HepG2 (cell line): Measurements from ENCODE around the gene ANKRD39. TPM values are rescaled to one million over a fixed set of nuclear protein-coding genes. Genes with fewer than 3 reads are reported as not detected.
A peak's percentile ranks its signal among the peaks of the same experiment; 100 is the strongest.

Source experiments
- ARNTL ChIP-seq: sonication (generic); formaldehyde crosslinking; IDR thresholded peaks from 2 replicates; pipeline ENCODE4 v1.4.0; 2020; ENCODE audit warnings: mild to moderate bottlenecking, missing genetic modification reagents
- MBD4 ChIP-seq: IDR thresholded peaks from 2 replicates; pipeline ENCODE4 v1.6.1; 2012; ENCODE audit warnings: low read length, inconsistent platforms, borderline replicate concordance
- MEIS1 ChIP-seq: sonication (generic); formaldehyde crosslinking; IDR thresholded peaks from 2 replicates; pipeline ENCODE4 v1.9.0; 2021; ENCODE audit warnings: mild to moderate bottlenecking, missing genetic modification reagents, moderate library complexity, borderline replicate concordance
- NFATC3 ChIP-seq: sonication (generic); formaldehyde crosslinking; IDR thresholded peaks from 2 replicates; pipeline ENCODE4 v1.5.1; 2020; ENCODE audit warnings: mild to moderate bottlenecking, missing genetic modification reagents
- NPAS2 ChIP-seq: sonication (generic); formaldehyde crosslinking; IDR thresholded peaks from 2 replicates; pipeline ENCODE4 v1.8.0; 2022; ENCODE audit warnings: mild to moderate bottlenecking, missing genetic modification reagents, borderline replicate concordance
- PAX8 ChIP-seq: sonication (generic); formaldehyde crosslinking; IDR thresholded peaks from 2 replicates; pipeline ENCODE4 v1.8.0; 2022; ENCODE audit warnings: mild to moderate bottlenecking, missing genetic modification reagents, borderline replicate concordance
- SETDB1 ChIP-seq: sonication (generic); formaldehyde crosslinking; IDR thresholded peaks from 2 replicates; pipeline ENCODE4 v1.5.1; 2020; ENCODE audit warnings: missing genetic modification reagents, mild to moderate bottlenecking, borderline replicate concordance
- STAT5B ChIP-seq: sonication (generic); formaldehyde crosslinking; IDR thresholded peaks from 2 replicates; pipeline ENCODE4 v1.4.0; 2020; ENCODE audit warnings: missing genetic modification reagents
- ZFP62 ChIP-seq: sonication (generic); formaldehyde crosslinking; IDR thresholded peaks from 2 replicates; pipeline ENCODE4 v1.4.0; 2020; ENCODE audit warnings: missing genetic modification reagents
- ZNF550 ChIP-seq: sonication (generic); formaldehyde crosslinking; IDR thresholded peaks from 2 replicates; pipeline ENCODE4 v1.4.0; 2020; ENCODE audit warnings: mild to moderate bottlenecking, missing genetic modification reagents, borderline replicate concordance
- ZNF589 ChIP-seq: sonication (generic); formaldehyde crosslinking; conservative IDR thresholded peaks from 2 replicates; pipeline ENCODE4 v1.8.0; 2022; ENCODE audit warnings: mild to moderate bottlenecking, moderate library complexity, missing genetic modification reagents
- polyA plus RNA-seq, 8 experiments: library from polyadenylated mRNA; depleted of rRNA in 3 of 8; stranded (reverse) in 7 of 8; unstranded in 1 of 8; fragments of >200 nt; fragmentation: Illumina TruSeq in 4 of 8; extraction: Trizol in 4 of 8; gene quantifications; 2 replicates each; pipeline versions ENCODE4 v1.2.1 to v1.2.3, GENCODE V29; 2011 to 2016; ENCODE audit warnings: low read depth in 4 of 8, missing spikeins in 1 of 8, mixed read lengths in 1 of 8; ENCODE audit not compliant: insufficient read depth in 1 of 8
- total RNA-seq, 5 experiments: library from RNA; depleted of rRNA; stranded (reverse); fragments of >200 nt; fragmentation: Illumina TruSeq; extraction: Trizol; gene quantifications; 2 replicates each; pipeline ENCODE4 v1.2.3, GENCODE V29; 2016; ENCODE audit warnings: low read depth in 1 of 5
- TF ChIP-seq, protein P1 (sequence below): sonication (generic); formaldehyde crosslinking; IDR thresholded peaks from 2 replicates; pipeline ENCODE4 v1.5.1; 2020; ENCODE audit warnings: mild to moderate bottlenecking, missing genetic modification reagents
- TF ChIP-seq, protein P2 (sequence below): sonication (generic); formaldehyde crosslinking; IDR thresholded peaks from 2 replicates; pipeline ENCODE4 v1.5.0; 2020; ENCODE audit warnings: mild to moderate bottlenecking, missing genetic modification reagents
- TF ChIP-seq, protein P3 (sequence below), 2 experiments: sonication (generic) in 1 of 2; formaldehyde crosslinking in 1 of 2; IDR thresholded peaks; 2 replicates each; pipeline versions ENCODE4 v1.5.1 to v1.6.1; 2011 to 2020; ENCODE audit warnings: borderline replicate concordance in 1 of 2, low read depth in 1 of 2, low read length in 1 of 2, mild to moderate bottlenecking in 1 of 2, missing genetic modification reagents in 1 of 2, moderate library complexity in 1 of 2

The ANKRD39 gene
- total and polyA plus RNA-seq, 2 of the 13 experiments (the other 11 are each of a cell fraction or from before 2014, with no cell fraction given): 23.2 to 24.8 TPM

DNA sequence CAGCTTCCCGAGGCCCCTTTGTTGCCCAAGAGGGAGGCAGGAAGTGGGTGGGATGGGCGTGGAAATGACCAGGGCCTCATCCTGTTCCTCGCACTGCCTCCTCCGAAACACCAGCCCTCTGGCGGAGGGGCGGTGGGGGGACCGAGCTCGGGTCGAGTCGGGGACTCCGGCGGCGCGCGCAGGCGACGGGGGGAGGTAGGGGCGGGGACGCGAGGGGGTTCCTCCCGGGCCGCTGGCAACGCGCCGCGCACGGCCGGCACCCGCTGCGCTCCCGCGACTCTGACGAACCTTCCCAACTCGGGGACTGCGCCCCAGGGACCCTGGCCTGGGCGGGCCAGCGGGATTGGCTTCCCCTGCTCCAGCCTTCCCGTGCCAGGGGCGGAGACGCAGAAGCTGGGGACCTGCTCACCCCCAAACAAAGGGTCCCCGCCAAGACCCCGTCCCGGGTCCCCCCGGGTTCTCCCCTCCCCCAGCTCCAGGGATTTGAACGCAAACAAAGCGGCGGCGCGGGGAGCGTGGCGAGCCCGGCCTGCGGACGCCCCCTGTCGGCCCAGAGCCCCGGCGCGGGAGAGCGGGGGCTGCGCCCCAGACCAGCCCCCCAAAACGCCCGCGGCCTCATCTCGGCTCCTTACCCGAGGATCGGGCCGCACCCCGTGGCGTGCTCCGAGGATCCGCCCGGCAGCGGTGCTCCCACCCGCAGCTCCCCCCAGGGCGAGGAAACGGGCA is 10.9 kb upstream of the ANKRD39 start (continued):
- TF ChIP-seq, protein P1, sequence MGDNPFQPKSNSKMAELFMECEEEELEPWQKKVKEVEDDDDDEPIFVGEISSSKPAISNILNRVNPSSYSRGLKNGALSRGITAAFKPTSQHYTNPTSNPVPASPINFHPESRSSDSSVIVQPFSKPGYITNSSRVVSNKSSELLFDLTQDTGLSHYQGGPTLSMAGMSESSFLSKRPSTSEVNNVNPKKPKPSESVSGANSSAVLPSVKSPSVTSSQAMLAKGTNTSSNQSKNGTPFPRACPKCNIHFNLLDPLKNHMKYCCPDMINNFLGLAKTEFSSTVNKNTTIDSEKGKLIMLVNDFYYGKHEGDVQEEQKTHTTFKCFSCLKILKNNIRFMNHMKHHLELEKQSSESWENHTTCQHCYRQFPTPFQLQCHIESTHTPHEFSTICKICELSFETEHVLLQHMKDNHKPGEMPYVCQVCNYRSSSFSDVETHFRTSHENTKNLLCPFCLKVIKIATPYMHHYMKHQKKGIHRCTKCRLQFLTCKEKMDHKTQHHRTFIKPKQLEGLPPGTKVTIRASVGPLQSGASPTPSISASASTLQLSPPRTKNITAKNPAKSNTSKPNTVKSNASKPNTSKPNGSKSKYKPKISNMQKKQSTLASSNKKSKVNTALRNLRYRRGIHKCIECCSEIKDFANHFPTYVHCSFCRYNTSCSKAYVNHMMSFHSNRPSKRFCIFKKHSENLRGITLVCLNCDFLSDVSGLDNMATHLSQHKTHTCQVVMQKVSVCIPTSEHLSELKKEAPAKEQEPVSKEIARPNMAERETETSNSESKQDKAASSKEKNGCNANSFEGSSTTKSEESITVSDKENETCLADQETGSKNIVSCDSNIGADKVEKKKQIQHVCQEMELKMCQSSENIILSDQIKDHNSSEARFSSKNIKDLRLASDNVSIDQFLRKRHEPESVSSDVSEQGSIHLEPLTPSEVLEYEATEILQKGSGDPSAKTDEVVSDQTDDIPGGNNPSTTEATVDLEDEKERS (CRISPR knock-in tag): 0 out of 2 replicates have a peak, but pooled peaks have one; percentile 13
- TF ChIP-seq NPAS2 (CRISPR knock-in tag) (no peak), ZFP62 (CRISPR knock-in tag) (no peak), SETDB1 (CRISPR knock-in tag) (no peak), ZNF589 (CRISPR knock-in tag) (no peak; the same call in 1 of the 2 replicates), MEIS1 (peak; percentile 66; the same call in 1 of the 2 replicates), NFATC3 (CRISPR knock-in tag) (no peak), ARNTL (CRISPR knock-in tag) (peak; percentile 86), MBD4 (no peak), ZNF550 (CRISPR knock-in tag) (no peak), STAT5B (CRISPR knock-in tag) (no peak), PAX8 (0 out of 2 replicates have a peak, but pooled peaks have one; percentile 79)
- TF ChIP-seq, protein P2, sequence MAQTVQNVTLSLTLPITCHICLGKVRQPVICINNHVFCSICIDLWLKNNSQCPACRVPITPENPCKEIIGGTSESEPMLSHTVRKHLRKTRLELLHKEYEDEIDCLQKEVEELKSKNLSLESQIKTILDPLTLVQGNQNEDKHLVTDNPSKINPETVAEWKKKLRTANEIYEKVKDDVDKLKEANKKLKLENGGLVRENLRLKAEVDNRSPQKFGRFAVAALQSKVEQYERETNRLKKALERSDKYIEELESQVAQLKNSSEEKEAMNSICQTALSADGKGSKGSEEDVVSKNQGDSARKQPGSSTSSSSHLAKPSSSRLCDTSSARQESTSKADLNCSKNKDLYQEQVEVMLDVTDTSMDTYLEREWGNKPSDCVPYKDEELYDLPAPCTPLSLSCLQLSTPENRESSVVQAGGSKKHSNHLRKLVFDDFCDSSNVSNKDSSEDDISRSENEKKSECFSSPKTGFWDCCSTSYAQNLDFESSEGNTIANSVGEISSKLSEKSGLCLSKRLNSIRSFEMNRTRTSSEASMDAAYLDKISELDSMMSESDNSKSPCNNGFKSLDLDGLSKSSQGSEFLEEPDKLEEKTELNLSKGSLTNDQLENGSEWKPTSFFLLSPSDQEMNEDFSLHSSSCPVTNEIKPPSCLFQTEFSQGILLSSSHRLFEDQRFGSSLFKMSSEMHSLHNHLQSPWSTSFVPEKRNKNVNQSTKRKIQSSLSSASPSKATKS (CRISPR knock-in tag): no peak
- TF ChIP-seq, protein P3, sequence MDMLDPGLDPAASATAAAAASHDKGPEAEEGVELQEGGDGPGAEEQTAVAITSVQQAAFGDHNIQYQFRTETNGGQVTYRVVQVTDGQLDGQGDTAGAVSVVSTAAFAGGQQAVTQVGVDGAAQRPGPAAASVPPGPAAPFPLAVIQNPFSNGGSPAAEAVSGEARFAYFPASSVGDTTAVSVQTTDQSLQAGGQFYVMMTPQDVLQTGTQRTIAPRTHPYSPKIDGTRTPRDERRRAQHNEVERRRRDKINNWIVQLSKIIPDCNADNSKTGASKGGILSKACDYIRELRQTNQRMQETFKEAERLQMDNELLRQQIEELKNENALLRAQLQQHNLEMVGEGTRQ (IDR thresholded peaks at IDR 0.05; ENCODE audit: low read depth, low read length): no peak
- TF ChIP-seq, protein P3 (CRISPR knock-in tag; IDR thresholded peaks at IDR 0.05; ENCODE audit: borderline replicate concordance): no peak
